ENCODE measurements around the gene CILP. TPM values are rescaled to one million over a fixed set of nuclear protein-coding genes. Genes with fewer than 3 reads are reported as not detected.

CILP gene
- total RNA-seq, 4 donors from 2014 or later = 27.2 to 434 (median 75.3) TPM

- DNase-seq (ENCODE audit: low spot score) (no peak), ATAC-seq (ENCODE audit: low FRiP score) (no peak)
- no peak for TF ChIP-seq CTCF (IDR thresholded peaks at IDR 0.05)
Measured at GRCh38 chr15:65156692-65157091, 54.6 kb downstream of the CILP start.

- no peak for ATAC-seq (ENCODE audit: low FRiP score)
- DNase-seq (ENCODE audit: low spot score) = no peak
- TF ChIP-seq CTCF (IDR thresholded peaks at IDR 0.05) = no peak
Measured at GRCh38 chr15:65154720-65155119, 56.6 kb downstream of the CILP start.

- DNase-seq (ENCODE audit: low spot score) (no peak), ATAC-seq (ENCODE audit: low FRiP score) (no peak)
Measured at GRCh38 chr15:65147902-65148301, 63.4 kb downstream of the CILP start.

GRCh38 chr15:65146438-65146837, 64.8 kb downstream of the CILP start:
- DNase-seq (ENCODE audit: low spot score) = no peak
- ATAC-seq (ENCODE audit: low FRiP score) = no peak
- TF ChIP-seq CTCF (IDR thresholded peaks at IDR 0.05) = no peak

More at GRCh38 chr15:65147902-65148301, 63.4 kb downstream of the CILP start:
- no peak for TF ChIP-seq CTCF (IDR thresholded peaks at IDR 0.05)

Small RNAs within 50 kb of the gene (small RNA-seq; reads per million reads assigned to genes)
- gene AC068213.1 (not detected), gene RNU6-686P (not detected)

Other genes starting within 250 kb of the CILP start
- 10 to 100 TPM; 72.9 to 93.9 (median 84.7) TPM for gene SPG21, start 221.6 kb downstream of the CILP start, total RNA-seq
- gene MTFMT, start 181.8 kb downstream of the CILP start, total RNA-seq = 10 to 100 TPM; 16.8 to 25.2 (median 22.4) TPM
- gene SLC51B, start 166.1 kb downstream of the CILP start, total RNA-seq = not detected
- gene RASL12, start 143.5 kb downstream of the CILP start, total RNA-seq = 10 to 100 TPM in 1 of 4 donors, 1 to 10 TPM in 3; 4.6 to 50.0 (median 7.6) TPM
- not detected for gene KBTBD13, start 134.7 kb downstream of the CILP start, total RNA-seq
- gene UBAP1L, start 96.3 kb downstream of the CILP start, total RNA-seq = 1 to 10 TPM; 2.9 to 5.6 (median 4.6) TPM
- 10 to 100 TPM; 14.8 to 20.3 (median 17.3) TPM for gene PDCD7, start 77.7 kb downstream of the CILP start, total RNA-seq
- gene CLPX, start 26.1 kb downstream of the CILP start, total RNA-seq = 10 to 100 TPM; 30.2 to 58.8 (median 37.7) TPM
- 10 to 100 TPM in 1 of 4 donors, 1 to 10 TPM in 3; 5.6 to 11.0 (median 7.5) TPM for gene PARP16, start 75.4 kb upstream of the CILP start, total RNA-seq
- not detected for gene RNU5A-1, start 84.6 kb upstream of the CILP start, total RNA-seq
- gene RNU5B-1, start 93.2 kb upstream of the CILP start, total RNA-seq = not detected
- not detected for gene IGDCC3, start 166.5 kb upstream of the CILP start, total RNA-seq
- 10 to 100 TPM in 1 of 4 donors, 1 to 10 TPM in 1, under 1 TPM in 2; 0.25 to 11.3 (median 1.1) TPM for gene IGDCC4, start 211.5 kb upstream of the CILP start, total RNA-seq

Measured in omental fat pad (tissue), 4 donors.